Umbilical cord (tissue), 2 donors: Measurements from ENCODE around the gene EIF3D. TPM values are rescaled to one million over a fixed set of nuclear protein-coding genes. Genes with fewer than 3 reads are reported as not detected.

ENCODE experiments used
- DNase-seq: peaks from one replicate; pipeline ENCODE4 v3.0.0-alpha.2; 2015; ENCODE audit warnings: low spot score
- total RNA-seq: library from RNA; depleted of rRNA; stranded (reverse); fragments of >200 nt; gene quantifications from one replicate; pipeline ENCODE4 v1.2.3, GENCODE V29; 2014; ENCODE audit warnings: low replicate concordance; ENCODE audit not compliant: insufficient read depth

Gene EIF3D
- total RNA-seq: 153 TPM

GRCh38 chr22:36528795-36529751 is at the start of gene EIF3D:
Gene EIF3D (minus strand): TSS chr22:36529166. CDS start chr22:36526121, 3,045 bp downstream.
- DNase-seq: peak; percentile 100

- DNase-seq: no peak
These were observed 49.7 kb upstream of the EIF3D start for GRCh38 chr22:36578619-36579018.

GRCh38 chr22:36577019-36577418 is 48.1 kb upstream of the EIF3D start:
- DNase-seq: no peak

GRCh38 chr22:36574728-36575127 is 45.8 kb upstream of the EIF3D start:
- no peak for DNase-seq

GRCh38 chr22:36573815-36574363 is 44.9 kb upstream of the EIF3D start:
- DNase-seq: no peak

GRCh38 chr22:36571991-36572390 is 43.0 kb upstream of the EIF3D start:
- DNase-seq: no peak

- no peak for DNase-seq
These were observed 41.0 kb upstream of the EIF3D start for GRCh38 chr22:36569999-36570398.

- no peak for DNase-seq
These were observed 39.9 kb upstream of the EIF3D start for GRCh38 chr22:36568846-36569245.

GRCh38 chr22:36566720-36567119 is 37.8 kb upstream of the EIF3D start:
- no peak for DNase-seq

GRCh38 chr22:36565686-36566085 is 36.7 kb upstream of the EIF3D start:
- DNase-seq: no peak

GRCh38 chr22:36565159-36565507 is 36.2 kb upstream of the EIF3D start:
- DNase-seq: no peak

GRCh38 chr22:36564422-36565158 is 35.6 kb upstream of the EIF3D start:
- no peak for DNase-seq

- no peak for DNase-seq
These were observed 34.9 kb upstream of the EIF3D start for GRCh38 chr22:36563898-36564297.

GRCh38 chr22:36563444-36563843 is 34.5 kb upstream of the EIF3D start:
- no peak for DNase-seq

- DNase-seq: no peak
These were observed 34.0 kb upstream of the EIF3D start for GRCh38 chr22:36563001-36563400.

- DNase-seq: peak; percentile 22
These were observed 33.4 kb upstream of the EIF3D start for GRCh38 chr22:36562261-36562835.

- DNase-seq: no peak
These were observed 32.4 kb upstream of the EIF3D start for GRCh38 chr22:36561291-36561811.

GRCh38 chr22:36560001-36560400 is 31.0 kb upstream of the EIF3D start:
- DNase-seq: no peak

GRCh38 chr22:36554098-36554497 is 25.1 kb upstream of the EIF3D start:
- DNase-seq: no peak

GRCh38 chr22:36552289-36552688 is 23.3 kb upstream of the EIF3D start:
- DNase-seq: peak; percentile 9

- no peak for DNase-seq
These were observed 21.9 kb upstream of the EIF3D start for GRCh38 chr22:36550701-36551495.
